Purkinje cell (primary cell): ENCODE measurements around the gene OR10G7. TPM values are rescaled to one million over a fixed set of nuclear protein-coding genes. Genes with fewer than 3 reads are reported as not detected.

Experiments
- polyA plus RNA-seq: library from polyadenylated mRNA; unstranded; fragments of >200 nt; fragmentation: Nextera tagmentation; gene quantifications from 2 replicates; pipeline ENCODE4 v1.2.1, GENCODE V29; 2014

Gene OR10G7, protein sequence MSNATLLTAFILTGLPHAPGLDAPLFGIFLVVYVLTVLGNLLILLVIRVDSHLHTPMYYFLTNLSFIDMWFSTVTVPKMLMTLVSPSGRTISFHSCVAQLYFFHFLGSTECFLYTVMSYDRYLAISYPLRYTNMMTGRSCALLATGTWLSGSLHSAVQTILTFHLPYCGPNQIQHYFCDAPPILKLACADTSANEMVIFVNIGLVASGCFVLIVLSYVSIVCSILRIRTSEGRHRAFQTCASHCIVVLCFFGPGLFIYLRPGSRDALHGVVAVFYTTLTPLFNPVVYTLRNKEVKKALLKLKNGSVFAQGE
- not detected in 2 replicates for polyA plus RNA-seq

DNA sequence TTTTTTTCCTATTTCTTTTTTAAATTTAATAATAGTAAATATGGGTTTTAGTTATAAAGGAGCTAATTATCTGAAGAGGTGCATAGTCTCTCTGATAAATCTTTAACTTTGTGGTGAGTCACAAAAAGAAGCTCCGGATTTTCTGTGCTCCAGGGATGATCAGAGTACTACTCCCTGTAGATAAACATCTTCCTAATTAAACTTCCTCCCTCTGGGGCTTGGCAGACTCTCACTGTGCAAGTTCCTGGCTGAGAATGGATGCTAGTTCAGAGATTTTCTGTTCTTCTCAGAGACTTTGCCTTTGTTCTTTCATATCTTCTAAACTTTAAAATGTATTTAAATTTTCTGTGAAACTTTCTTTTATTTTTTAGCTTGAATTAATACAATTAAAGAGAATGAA, at the start of gene OR10G7:
OR10G7 (minus strand) TSS at position 72 of the 400 bp plus-strand sequence. CDS start 2,324 bp downstream, outside the sequence.

DNA sequence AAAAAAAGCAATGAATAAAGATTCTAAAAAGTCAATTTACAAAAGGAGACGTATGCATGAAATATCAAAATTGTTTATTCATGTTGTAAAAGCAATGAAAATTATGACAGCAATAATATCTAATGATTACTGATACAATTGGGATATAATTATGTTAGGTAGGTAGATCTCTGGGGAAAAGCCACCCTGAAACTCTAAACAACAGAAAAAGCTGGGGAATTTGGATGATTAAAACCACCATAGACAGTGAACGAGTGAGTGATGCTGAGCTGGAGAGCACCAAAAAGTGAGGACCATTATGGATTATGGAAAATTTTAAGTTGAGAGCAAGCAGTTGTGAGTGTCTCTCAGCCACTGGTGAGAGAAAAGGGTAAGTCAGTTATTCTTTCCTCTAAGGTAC, 14.6 kb downstream of the OR10G7 start, which contains the start of gene OR10G8:
OR10G8 (plus strand) TSS at position 301 of the 400 bp plus-strand sequence. CDS start 2,825 bp downstream, outside the sequence.

DNA sequence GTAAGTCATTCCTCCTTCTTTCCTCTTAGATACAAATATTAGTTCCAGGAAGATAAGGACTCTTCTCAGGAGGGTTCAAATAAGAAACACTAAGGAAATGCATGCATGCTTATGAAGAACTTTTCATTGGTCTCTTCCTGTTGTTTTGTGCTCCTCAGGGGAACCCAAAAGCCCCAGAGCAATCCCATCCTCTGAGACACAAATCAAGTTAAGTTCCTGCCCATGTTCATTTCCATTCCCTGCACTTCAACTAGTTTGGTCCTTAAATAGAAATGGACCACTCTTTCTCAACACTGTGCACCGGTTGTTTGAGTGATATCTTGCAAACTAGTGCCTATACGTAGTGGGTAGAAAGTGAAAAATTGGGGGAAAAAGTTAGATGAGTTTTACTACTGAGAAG, 28.4 kb downstream of the OR10G7 start, which contains the start of gene OR10G4:
OR10G4 (plus strand) TSS at position 301 of the 400 bp plus-strand sequence. CDS start 2,578 bp downstream, outside the sequence.

DNA sequence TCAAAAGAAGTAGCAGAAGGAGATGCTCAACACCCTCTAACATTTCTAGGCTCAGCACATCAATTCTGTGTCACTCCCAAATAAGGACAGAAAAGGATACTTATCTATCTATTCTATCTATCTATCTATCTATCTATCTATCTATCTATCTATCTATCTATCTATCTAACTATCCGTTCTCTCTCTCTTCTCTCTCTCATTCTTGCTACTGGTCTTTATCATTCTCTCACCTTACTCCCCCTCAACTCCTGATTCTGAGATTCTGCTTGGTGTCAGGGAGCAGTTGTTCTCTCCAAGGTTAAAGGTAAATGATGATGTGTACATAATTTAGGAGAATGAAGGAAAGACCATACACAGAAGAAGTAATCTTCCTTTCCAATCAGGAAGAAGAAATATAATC, 46.0 kb downstream of the OR10G7 start, which contains the start of gene OR10G6:
OR10G6 (minus strand) TSS at position 43 of the 400 bp plus-strand sequence; CDS start at position 43, 0 bp downstream.

Other genes starting within 250 kb of the OR10G7 start
- not detected in 2 replicates for gene OR6M1, start 235.0 kb downstream of the OR10G7 start, polyA plus RNA-seq
- not detected in 2 replicates for gene TMEM225, start 155.7 kb downstream of the OR10G7 start, polyA plus RNA-seq
- not detected in 2 replicates for gene OR8D4, start 139.2 kb downstream of the OR10G7 start, polyA plus RNA-seq
- not detected in 2 replicates for gene OR4D5, start 101.7 kb downstream of the OR10G7 start, polyA plus RNA-seq
- not detected in 2 replicates for gene OR6T1, start 97.5 kb downstream of the OR10G7 start, polyA plus RNA-seq
- gene OR10S1, start 63.5 kb downstream of the OR10G7 start, polyA plus RNA-seq: not detected in 2 replicates
- gene OR10G6, start 46.2 kb downstream of the OR10G7 start, polyA plus RNA-seq: not detected in 2 replicates
- not detected in 2 replicates for gene OR10G4, start 28.3 kb downstream of the OR10G7 start, polyA plus RNA-seq
- gene OR10G9, start 18.3 kb downstream of the OR10G7 start, polyA plus RNA-seq: not detected in 2 replicates
- gene OR10G8, start 14.5 kb downstream of the OR10G7 start, polyA plus RNA-seq: not detected in 2 replicates
- 0.64 and 7.6 TPM in 2 replicates for gene VWA5A, start 74.1 kb upstream of the OR10G7 start, polyA plus RNA-seq
- gene OR10D3, start 142.0 kb upstream of the OR10G7 start, polyA plus RNA-seq: not detected in 2 replicates
- gene OR8G1, start 199.8 kb upstream of the OR10G7 start, polyA plus RNA-seq: not detected in 2 replicates
- gene OR8G5, start 215.1 kb upstream of the OR10G7 start, polyA plus RNA-seq: not detected in 2 replicates